GM21619 (cell line): Measurements from ENCODE around the gene CD27.
"Not testable (repeated sequence)": the region's sequence is repeated elsewhere in the genome, so short reads cannot be mapped to it uniquely, and the experiment has no call there.

Experiments used
- ATAC-seq: cut with Tn5 transposase; IDR thresholded peaks from one replicate; pipeline ENCODE4 v1.9.1; 2021; ENCODE audit not compliant: unreplicated experiment

CD27 gene

DNA sequence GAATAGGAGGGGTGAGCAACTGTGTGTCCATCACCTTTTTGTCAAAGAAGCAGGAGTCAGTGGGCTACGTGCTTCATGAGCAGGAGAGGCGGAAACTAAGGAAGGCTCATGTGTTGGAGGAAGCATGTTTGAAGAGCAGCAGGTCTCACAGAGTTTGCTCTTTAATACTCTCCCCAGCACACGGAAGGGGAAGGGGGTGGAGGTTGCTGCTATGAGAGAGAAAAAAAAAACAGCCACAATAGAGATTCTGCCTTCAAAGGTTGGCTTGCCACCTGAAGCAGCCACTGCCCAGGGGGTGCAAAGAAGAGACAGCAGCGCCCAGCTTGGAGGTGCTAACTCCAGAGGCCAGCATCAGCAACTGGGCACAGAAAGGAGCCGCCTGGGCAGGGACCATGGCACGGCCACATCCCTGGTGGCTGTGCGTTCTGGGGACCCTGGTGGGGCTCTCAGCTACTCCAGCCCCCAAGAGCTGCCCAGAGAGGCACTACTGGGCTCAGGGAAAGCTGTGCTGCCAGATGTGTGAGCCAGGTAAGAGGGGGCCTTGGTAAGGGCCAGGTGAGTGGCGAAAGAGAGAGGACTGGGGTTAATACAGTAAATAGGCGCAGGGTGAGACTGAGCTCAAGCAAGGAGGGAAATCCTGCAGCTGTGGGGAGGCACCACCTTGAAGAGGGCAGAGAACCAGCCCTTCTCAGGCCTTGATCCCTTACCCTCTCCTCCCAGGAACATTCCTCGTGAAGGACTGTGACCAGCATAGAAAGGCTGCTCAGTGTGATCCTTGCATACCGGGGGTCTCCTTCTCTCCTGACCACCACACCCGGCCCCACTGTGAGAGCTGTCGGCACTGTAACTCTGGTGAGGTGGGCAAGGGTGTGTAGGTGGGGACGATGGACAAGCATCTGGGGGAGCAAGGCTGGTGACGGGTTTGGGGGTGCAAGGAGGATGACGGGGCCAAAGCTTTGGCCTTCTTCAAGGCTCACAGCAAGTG lies at the start of gene CD27:
Gene CD27, plus strand, starts transcription at position 252 of the 985 bp plus-strand sequence. Its CDS starts 141 bp downstream, at position 393.
- ATAC-seq: no peak

DNA sequence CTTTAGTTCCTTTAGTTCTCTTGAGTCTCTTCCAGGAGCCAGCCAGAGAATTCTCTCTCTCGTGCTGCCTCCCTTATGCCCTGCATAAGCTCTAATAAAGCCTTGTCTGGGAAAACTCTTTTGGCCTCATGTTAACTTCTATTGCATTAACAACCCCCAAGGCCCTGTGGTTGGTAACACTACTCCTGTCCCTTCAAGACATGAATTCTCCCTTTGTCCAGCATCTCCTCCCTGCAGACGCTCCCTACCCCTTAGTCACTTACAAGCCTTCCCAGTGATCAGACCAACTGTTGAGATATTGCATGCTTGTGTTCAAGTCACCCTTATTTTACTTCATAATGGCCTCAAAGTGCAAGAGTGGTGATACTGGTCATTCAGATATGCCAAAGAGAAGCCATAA lies 48.7 kb upstream of the CD27 start:
- ATAC-seq: no peak

GRCh38 chr12:6399884-6400644 lies 44.7 kb upstream of the CD27 start:
- no peak for ATAC-seq

DNA sequence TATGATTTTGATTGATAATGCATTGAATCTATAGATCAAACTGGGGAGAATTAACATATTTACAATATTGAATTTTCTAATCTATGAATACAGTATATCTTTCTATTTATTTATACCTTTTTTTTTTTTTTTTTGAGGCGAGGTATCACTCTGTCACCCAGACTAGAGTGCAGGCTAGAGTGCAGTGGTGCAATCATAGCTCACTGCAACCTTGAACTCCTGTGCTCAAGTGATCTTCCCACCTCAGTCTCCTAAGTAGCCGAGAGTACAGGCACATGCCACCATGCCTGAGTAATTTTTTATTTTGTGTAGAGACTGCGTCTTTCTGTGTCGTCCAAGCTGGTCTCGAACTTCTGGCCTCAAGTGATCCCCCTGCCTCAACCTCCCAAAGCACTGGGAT lies 40.4 kb upstream of the CD27 start:
- no peak for ATAC-seq

GRCh38 chr12:6405963-6406362 lies 38.8 kb upstream of the CD27 start:
- ATAC-seq: no peak

DNA sequence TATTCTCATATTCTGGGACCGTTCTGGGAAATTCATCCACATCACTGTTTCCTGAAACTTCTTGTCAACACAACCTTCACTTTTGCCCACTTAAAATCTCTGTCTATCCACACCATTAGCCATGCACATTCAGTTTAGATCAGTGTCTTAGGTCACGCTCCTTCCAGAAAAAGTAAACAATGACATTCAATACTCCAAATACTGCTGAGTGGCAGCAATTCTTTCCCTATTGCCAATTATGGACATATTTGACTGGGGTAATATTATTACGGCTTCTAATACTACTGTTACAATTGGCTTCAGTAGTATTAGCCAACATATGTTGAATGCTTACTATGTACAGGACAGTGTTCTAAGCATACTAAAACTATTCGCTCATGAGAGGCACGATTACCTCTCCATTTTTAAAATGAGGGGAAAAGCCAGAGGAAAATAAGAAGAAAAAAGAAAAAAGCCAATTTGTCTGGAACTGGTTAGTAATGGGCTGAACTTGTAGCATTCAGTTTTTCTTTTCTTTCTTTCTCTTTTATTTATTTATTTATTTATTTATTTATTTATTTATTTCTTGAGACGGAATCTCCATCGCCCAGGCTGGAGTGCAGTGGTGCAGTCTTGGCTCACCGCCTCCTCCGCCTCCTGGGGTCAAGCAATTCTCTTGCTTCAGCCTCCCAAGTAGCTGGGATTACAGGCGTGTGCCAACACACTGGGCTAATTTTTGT lies 37.4 kb upstream of the CD27 start:
- no peak for ATAC-seq

GRCh38 chr12:6416596-6416995 lies 28.2 kb upstream of the CD27 start:
- no peak for ATAC-seq

- ATAC-seq: no peak
These were observed 26.0 kb upstream of the CD27 start for GRCh38 chr12:6418796-6419195.

DNA sequence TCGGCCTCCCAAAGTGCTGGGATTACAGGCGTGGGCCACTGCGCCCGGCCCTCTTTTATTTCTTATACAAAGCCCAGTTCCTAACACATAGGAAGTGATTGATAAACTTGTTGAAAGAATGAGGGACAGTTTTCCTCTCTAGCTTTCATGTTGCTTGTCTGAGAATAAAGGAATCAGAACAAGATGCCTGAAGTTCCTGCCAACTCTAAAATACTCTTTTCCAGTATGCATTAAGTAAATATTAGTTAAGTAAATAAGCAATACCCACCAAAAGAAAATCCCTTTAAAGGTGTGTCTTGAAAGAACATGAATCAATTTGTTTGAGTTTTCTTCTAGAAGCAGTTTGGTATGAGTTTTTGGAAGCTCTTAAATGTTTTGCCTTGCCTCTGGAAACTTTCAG lies 24.4 kb upstream of the CD27 start:
- no peak for ATAC-seq

DNA sequence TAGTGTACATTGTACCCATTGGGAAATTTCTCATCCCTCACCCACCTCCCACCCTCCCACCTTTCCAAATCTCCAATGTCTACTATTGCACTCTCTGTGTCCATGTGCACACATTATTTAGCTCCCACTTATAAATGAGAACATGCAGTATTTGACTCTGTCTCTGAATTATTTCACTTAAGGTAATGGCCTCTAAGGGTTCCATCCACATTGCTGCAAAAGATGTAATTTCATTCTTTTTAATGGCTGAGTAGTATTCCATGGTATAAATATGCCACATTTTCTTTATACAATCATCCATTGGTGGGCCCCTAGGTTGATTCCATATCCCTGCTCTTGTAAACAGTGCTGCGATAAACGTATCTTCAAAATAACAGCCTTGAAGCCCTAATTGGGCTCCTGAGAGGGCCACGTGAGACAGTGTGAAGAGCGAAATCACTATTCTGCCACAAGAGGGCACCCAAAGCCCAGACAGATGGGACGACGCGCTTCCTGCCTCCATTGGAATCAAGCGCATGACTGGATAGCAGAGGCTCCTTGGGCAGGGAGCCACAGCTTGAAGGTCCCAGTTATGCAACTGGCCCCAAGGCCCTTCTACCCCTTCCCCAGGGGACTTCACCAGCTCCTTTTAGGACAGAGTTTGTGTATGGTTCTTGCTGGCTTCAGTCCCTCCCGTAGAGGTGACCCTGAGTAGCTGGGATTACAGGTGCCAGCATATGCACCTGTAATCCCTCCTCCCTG lies 21.3 kb upstream of the CD27 start:
- ATAC-seq: no peak

DNA sequence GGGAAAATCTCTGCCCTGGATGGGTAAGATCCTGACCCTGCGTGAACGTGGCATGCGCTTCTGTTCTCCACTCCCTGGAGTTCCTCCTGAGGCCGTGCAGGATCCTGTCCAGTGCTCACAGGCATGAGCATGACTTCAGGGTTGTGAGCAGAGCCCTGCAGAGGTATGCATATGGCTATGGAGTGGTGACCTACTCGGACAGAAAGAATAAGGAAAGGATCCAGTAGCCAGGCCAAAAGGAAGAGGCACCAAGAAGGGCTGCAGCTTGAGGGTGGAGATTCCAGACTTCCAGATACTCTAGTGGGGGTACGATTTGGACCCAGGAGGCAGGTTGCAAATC lies 20.8 kb upstream of the CD27 start:
- no peak for ATAC-seq

GRCh38 chr12:6424866-6425265 lies 19.9 kb upstream of the CD27 start:
- no peak for ATAC-seq

DNA sequence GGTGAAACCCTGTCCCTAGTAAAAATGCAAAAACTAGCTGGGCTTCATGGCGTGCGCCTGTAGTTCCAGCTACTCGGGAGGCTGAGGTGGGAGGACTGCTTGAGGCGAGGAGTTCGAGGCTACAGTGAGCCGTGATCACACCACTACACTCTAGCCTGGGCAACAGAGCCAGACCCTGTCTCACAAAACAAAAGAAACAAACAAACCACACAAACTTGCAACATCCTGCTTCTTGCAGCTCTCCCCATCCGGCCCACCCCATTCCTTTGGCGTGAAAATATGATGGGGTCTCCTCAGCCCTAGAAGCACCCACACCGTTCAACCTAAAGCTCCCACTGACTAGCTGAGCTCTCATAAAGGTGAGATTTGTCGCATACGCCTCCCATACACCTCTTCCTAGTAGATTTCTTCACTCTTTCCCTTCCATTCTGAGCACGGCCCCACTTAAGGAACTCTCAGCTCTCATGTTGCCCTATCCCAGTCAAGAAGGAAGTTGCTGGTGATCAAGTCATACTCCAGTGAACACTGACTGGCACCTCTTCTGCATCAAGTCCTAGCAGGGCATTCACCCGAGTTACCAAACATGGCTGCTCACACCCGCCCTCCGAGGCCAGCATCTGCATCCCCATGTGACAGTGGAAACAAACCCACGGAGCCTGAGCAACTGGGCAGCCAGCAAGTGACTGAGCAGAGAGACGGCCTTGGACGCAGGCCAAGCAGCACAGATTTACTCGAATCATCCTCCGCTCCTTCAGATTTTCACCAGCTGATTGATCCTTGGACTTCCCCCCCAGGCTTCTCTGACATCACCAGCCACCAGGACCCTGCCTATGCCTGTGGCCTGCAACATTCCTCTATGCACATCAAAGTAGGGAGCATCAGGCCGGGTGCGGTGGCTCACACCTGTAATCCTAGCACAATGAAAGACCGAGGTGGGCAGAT lies 18.9 kb upstream of the CD27 start:
- no peak for ATAC-seq

DNA sequence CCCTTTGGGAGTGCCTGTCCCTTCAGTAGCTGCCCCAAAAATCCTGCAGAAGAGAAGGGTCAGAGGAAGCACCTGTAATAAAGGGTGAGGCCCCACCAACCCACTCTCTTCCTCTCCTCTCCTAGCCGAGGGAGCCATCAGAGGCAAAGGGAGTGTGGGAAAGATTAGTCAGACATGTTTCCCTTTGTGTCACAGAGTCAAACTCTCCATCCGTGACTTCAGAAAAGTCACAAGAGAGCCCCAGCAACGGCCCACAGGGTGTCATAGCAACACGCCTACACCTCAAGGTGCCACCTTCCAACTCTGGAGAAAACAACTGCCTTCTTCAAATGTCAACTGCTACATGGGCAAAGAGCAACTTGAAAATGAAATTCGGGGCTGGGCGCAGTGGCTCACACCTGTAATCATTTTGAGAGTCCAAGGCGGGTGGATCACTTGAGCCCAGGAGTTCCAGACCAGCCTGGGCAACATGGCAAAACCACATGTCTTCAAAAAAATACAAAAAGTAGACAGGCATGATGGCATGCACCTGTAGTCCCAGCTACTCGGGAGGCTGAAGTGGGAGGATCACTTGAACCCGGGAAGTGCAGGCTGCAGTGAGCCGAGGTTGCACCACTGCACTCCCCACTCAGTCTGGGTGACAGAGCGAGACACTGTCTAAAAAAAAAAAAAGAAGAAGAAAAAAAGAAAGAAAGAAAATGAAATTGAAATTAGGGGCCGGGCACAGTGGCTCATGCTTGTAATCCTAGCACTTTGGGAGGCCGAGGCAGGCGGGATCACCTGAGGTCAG lies 17.7 kb upstream of the CD27 start:
- ATAC-seq: peak; percentile 49

DNA sequence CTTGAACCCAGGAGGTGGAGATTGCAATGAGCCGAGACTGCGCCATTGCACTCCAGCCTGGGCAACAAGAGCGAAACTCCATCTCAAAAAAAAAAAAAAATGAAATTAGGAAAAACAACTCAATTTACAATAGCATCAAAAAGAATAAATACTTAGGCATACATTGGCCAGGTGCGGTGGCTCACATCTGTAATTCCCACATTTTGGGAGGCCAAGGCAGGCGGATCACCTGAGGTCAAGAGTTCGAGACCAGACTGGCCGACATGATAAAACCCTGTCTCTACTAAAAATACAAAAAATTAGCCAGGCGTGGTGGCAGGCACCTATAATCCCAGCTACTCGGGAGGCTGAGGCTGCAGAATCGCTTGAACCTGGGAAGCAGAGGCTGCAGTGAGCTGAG lies 17.0 kb upstream of the CD27 start:
- ATAC-seq: not testable (repeated sequence)

- no peak for ATAC-seq
These were observed 16.4 kb upstream of the CD27 start for GRCh38 chr12:6428326-6428725.

DNA sequence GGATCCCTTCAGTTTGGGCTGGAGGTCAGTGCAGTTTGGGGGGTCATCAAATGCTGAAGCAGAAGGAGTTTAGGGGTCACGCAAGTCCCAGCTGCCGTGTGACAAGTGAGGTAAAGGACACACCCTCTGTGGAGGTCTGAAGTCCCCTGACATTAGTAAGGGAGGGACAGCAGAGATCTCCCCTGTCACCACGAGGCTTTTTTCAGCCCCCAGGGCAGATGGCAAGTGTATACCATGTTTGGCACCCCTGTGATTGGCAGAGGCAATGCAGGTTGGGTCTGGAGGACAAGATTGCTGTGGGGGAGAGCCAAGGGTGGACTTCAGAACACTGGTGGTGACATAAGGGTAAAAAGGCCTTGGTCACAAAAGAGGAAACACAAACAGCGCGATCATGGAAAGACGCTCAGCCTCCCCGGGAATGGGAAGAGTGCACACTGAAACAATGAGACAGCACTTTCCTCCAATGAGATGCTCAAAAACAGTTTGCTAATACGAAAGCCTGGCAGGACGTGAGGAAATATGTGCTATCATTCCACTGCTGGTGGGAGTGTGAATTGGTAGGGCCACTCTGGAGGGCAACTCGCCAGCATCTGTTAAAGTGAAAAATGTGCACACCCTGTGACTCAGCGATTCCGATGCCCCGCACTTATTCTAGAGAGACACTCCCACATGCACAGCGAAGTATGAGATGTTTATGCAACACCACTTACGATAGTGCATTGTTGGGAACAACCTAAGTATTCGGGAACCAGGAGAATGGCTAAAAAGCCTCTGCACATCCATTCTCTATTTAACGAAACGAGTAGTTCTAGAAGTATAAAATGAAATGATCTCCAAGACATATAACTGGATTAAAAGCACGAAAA lies 14.4 kb upstream of the CD27 start:
- ATAC-seq: no peak

DNA sequence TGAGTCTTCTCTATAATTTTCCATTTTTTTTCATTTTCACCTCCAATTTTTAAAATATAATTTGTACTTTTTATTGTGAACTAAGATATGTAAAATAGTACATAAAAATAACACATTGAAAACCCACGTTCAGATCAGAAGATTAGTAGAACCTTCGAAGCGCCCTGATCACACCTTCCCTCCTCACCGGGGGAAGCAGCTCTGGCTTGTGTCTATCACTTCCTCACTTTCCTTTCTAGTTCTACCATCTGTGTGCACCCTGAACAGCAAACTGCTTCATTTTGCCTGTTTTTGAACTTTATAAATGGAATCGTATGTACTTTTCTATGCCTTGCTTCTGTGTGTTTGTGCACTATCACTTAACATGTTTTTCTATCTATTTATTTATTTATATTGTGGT lies 11.8 kb upstream of the CD27 start:
- no peak for ATAC-seq
